A375 (cell line): ENCODE measurements around the gene TBL1X. TPM values are rescaled to one million over a fixed set of nuclear protein-coding genes. Genes with fewer than 3 reads are reported as not detected.

Experiments
- total RNA-seq: library from RNA; depleted of rRNA; stranded (reverse); fragments of >200 nt; shearing (Covaris generic); gene quantifications from 2 replicates; pipeline ENCODE4 v1.2.3, GENCODE V29; 2014; rRNA removed

The TBL1X gene
- 45.7 and 64.0 TPM in 2 replicates for total RNA-seq

GRCh38 chrX:9464435-9465371, at the start of gene TBL1X:
TSS of gene TBL1X (plus strand) at chrX:9465058. CDS start at chrX:9653587, 188,529 bp downstream.

GRCh38 chrX:9765737-9766097, 300.9 kb downstream of the TBL1X start, which contains the start of gene GPR143:
TSS of gene GPR143 (minus strand) at chrX:9765847. CDS start at chrX:9765817, 30 bp downstream.

GRCh38 chrX:9785944-9786797, 321.3 kb downstream of the TBL1X start, which contains the start of gene SHROOM2:
TSS of gene SHROOM2 (plus strand) at chrX:9786429. CDS start at chrX:9786546, 117 bp downstream.

